BJ (cell line): ENCODE data around the gene SAP25. TPM values are rescaled to one million over a fixed set of nuclear protein-coding genes. Genes with fewer than 3 reads are reported as not detected.
"Not testable (repeated sequence)": the region's sequence is repeated elsewhere in the genome, so short reads cannot be mapped to it uniquely, and the experiment has no call there.

Experiments
- CTCF ChIA-PET: fragments of 350-600 bp; formaldehyde crosslinking; extraction: SDS; loops from one replicate; lab custom pipeline; 2021; ENCODE audit warnings: antibody characterized with exemption, inconsistent platforms; lab: Yijun Ruan, JAX
- POLR2A ChIA-PET: fragments of 300-600 bp; sonication (Branson Sonifier 250); formaldehyde crosslinking; extraction: SDS; loops from one replicate; lab custom pipeline; 2021; ENCODE audit warnings: antibody characterized with exemption; lab: Charles Lee
- DNase-seq: peaks from one replicate; pipeline ENCODE4 v3.0.0-alpha.2; 2011; ENCODE audit warnings: low read depth
- H3K27me3 ChIP-seq: 2 replicates; pipeline ENCODE4 v1.6.0; 2011; ENCODE audit warnings: low read length; ENCODE audit not compliant: control insufficient read depth, insufficient read depth
- H3K36me3 ChIP-seq: 2 replicates; pipeline ENCODE4 v1.5.1; 2011; ENCODE audit warnings: low read length; ENCODE audit not compliant: control insufficient read depth, insufficient read depth
- H3K4me3 ChIP-seq: 2 replicates; pipeline ENCODE4 v1.5.1; 2011; ENCODE audit warnings: low read depth, mild to moderate bottlenecking, control low read depth, low read length
- CTCF ChIP-seq: IDR thresholded peaks from 2 replicates; pipeline ENCODE4 v1.5.1; 2011; ENCODE audit warnings: low read depth, mild to moderate bottlenecking, control low read depth, inconsistent platforms, low read length, moderate library complexity; ENCODE audit not compliant: insufficient read depth
- polyA plus RNA-seq: library from polyadenylated mRNA; depleted of rRNA; stranded (reverse); fragments of >200 nt; gene quantifications from 2 replicates; pipeline ENCODE4 v1.2.3, GENCODE V29; 2011

The SAP25 gene
- polyA plus RNA-seq, 1 experiment, result 0.34 TPM

- Histone ChIP-seq H3K27me3 (no peaks in the 10 kb centered on the region), H3K36me3 (no peaks in the 10 kb centered on the region), H3K4me3 (no peak overlapping the region)
- CTCF ChIA-PET, result interaction anchor here (1.0 to 15.0 kb wide), 6 partner anchors 8 to 135 kb away, joined by 5 to 162 read pairs (median 14); partner anchors contain the start of gene GIGYF1
- TF ChIP-seq CTCF, result no peak
- no peak for DNase-seq
- POLR2A ChIA-PET, result no interaction called here
These were observed 18.0 kb downstream of the SAP25 start for GRCh38 chr7:100555701-100556100.

GRCh38 chr7:100553032-100553431 is 20.7 kb downstream of the SAP25 start:
- H3K4me3 ChIP-seq, result no peak overlapping the region
- ChIA-PET POLR2A (no interaction called here), CTCF (interaction anchor here (1.0 to 4.1 kb wide), 3 partner anchors 11 to 84 kb away, joined by 3 to 29 read pairs (median 12); no protein-coding TSS in a partner anchor)
- H3K27me3 ChIP-seq, result no peaks in the 10 kb centered on the region
- TF ChIP-seq CTCF, result no peak
- H3K36me3 ChIP-seq, result no peaks in the 10 kb centered on the region
- no peak for DNase-seq

- TF ChIP-seq CTCF, result no peak
- CTCF ChIA-PET, result interaction anchor here (1.0 to 2.6 kb wide), 2 partner anchors 12 to 70 kb away, joined by 3 to 12 read pairs; no protein-coding TSS in a partner anchor
- DNase-seq, result no peak
- no peak overlapping the region for H3K4me3 ChIP-seq
- H3K27me3 ChIP-seq, result no peaks in the 10 kb centered on the region
- no peaks in the 10 kb centered on the region for H3K36me3 ChIP-seq
- POLR2A ChIA-PET, result no interaction called here
These were observed 21.2 kb downstream of the SAP25 start for GRCh38 chr7:100552532-100552931.

- not testable (repeated sequence) for H3K36me3 ChIP-seq, H3K27me3 ChIP-seq, H3K4me3 ChIP-seq, DNase-seq
- ChIA-PET POLR2A (interaction anchor here (0.6 to 0.7 kb wide), 2 partner anchors 71 to 214 kb away, joined by 3 to 8 read pairs; no protein-coding TSS in a partner anchor), CTCF (interaction anchor here (0.7 to 4.1 kb wide), 8 partner anchors 10 to 97 kb away, joined by 3 to 30 read pairs (median 6); no protein-coding TSS in a partner anchor)
These were observed 25.3 kb downstream of the SAP25 start for GRCh38 chr7:100548446-100548845.

- H3K4me3 ChIP-seq, result no peak overlapping the region
- ChIA-PET POLR2A (interaction anchor here (0.6 to 0.7 kb wide), 2 partner anchors 70 to 215 kb away, joined by 3 to 8 read pairs; no protein-coding TSS in a partner anchor), CTCF (interaction anchor here (0.7 to 4.1 kb wide), 5 partner anchors 11 to 97 kb away, joined by 3 to 30 read pairs (median 4); no protein-coding TSS in a partner anchor)
- no peaks in the 10 kb centered on the region for H3K27me3 ChIP-seq
- DNase-seq, result no peak
- no peak for TF ChIP-seq CTCF
- no peaks in the 10 kb centered on the region for H3K36me3 ChIP-seq
These were observed 25.8 kb downstream of the SAP25 start for GRCh38 chr7:100547872-100548271.
